Stomach (tissue), 9 donors: ENCODE data around the gene WNT4. TPM values are rescaled to one million over a fixed set of nuclear protein-coding genes. Genes with fewer than 3 reads are reported as not detected.

Experiments
- DNase-seq, 2 donors: peaks; one replicate each; pipeline versions ENCODE4 v3.0.0 to v3.0.0-alpha.2; 2013 to 2019
- H3K27ac ChIP-seq, 5 donors: fragments of 200-600 bp in 4 of 5; sonication (generic) in 4 of 5; one replicate each; pipeline ENCODE4 v1.5.1; 2013 to 2019; ENCODE audit warnings: mild to moderate bottlenecking in 1 of 5, moderate library complexity in 1 of 5
- H3K27me3 ChIP-seq, 3 donors: fragments of 200-600 bp; sonication (generic); one replicate each; pipeline ENCODE4 v1.5.1; 2017 to 2019; ENCODE audit warnings: mixed run types in 1 of 3
- H3K36me3 ChIP-seq, 4 donors: fragments of 200-600 bp; sonication (generic); 1 replicate in 3 of 4; 2 replicates in 1 of 4; pipeline ENCODE4 v1.5.1; 2016 to 2019
- H3K4me1 ChIP-seq, 4 donors: fragments of 200-600 bp; sonication (generic); one replicate each; pipeline ENCODE4 v1.5.1; 2016 to 2019
- H3K4me3 ChIP-seq, 4 donors: fragments of 200-600 bp; sonication (generic) in 3 of 4; one replicate each; pipeline ENCODE4 v1.5.1; 2016 to 2019; ENCODE audit warnings: mild to moderate bottlenecking in 1 of 4
- H3K9me3 ChIP-seq, 4 donors: fragments of 200-600 bp; sonication (generic); one replicate each; pipeline ENCODE4 v1.5.1; 2016 to 2019
- EP300 ChIP-seq: sonication (generic); formaldehyde crosslinking; IDR thresholded peaks from one replicate; pipeline ENCODE4 v1.6.1; 2017; ENCODE audit warnings: antibody characterized with exemption
- POLR2A ChIP-seq, 4 donors: fragments of 450-650 bp; IDR thresholded peaks; one replicate each; pipeline ENCODE4 v1.6.1; 2016; ENCODE audit warnings: antibody characterized with exemption in 4 of 4, control low read depth in 2 of 4, mild to moderate bottlenecking in 1 of 4, moderate library complexity in 1 of 4
- POLR2AphosphoS5 ChIP-seq, 3 donors: sonication (generic); formaldehyde crosslinking; IDR thresholded peaks; one replicate each; pipeline ENCODE4 v1.6.1; 2016; ENCODE audit warnings: antibody characterized with exemption in 3 of 3
- WGBS, 5 donors: extraction: QIAGEN DNeasy Blood & Tissue Kit in 3 of 5; methylation state at CpG; one replicate each; pipeline versions ENCODE4 v1.1.5 to v1.1.7; 2013 to 2018; 5-methylcytosine and 5-hydroxymethylcytosine counted together
- intact Hi-C: fragments of 100-400 bp; cut with DNase I; formaldehyde crosslinking; loops from one replicate; pipeline ENCODE4 v1.15.1; 2023; ENCODE audit warnings: low total_unique reads
- polyA plus RNA-seq, 3 donors: library from polyadenylated mRNA; stranded (reverse); fragments of 200-250 nt; gene quantifications; one replicate each; pipeline ENCODE4 v1.2.3, GENCODE V29; 2013
- total RNA-seq, 5 donors: library from RNA; depleted of rRNA; stranded (reverse); fragments of >200 nt; gene quantifications; one replicate each; pipeline versions ENCODE4 v1.1.0 to v1.2.3, GENCODE V29; 2014 to 2016
- TF ChIP-seq, protein P1 (sequence below), 7 experiments: fragments of 450-650 bp in 4 of 7; fragments of 200-600 bp in 3 of 7; sonication (generic) in 3 of 7; IDR thresholded peaks; one replicate each; pipeline ENCODE4 v1.5.1; 2016 to 2019; ENCODE audit warnings: antibody characterized with exemption in 7 of 7, control low read depth in 2 of 7, mild to moderate bottlenecking in 1 of 7
- donor health status: healthy with polysubstance abuse.
- donor health status: Bipolar disorder and iron deficiency.
- donor health status: healthy.

Gene WNT4
- total and polyA plus RNA-seq, 8 donors, result 0.58 to 10.0 (median 4.5) TPM

DNA sequence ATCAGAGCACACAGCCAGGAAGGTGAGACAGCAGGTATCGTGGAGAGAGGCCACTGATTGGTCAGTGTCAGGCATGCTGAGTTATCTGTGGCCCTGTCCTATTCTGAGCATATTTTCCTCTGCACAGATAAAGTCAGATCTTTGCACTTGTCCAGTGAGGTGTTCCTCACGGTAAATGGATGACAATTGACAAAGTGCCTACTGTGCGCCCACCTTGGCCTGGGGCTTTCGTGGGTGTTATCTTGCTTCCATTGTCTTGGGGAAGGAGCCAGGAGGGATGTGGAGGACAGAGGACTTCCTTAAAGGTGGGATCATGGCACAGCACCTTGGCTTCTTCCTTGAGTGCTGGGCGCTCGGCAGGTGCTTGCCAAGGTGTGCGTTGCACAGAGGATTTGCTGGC lies 46.0 kb upstream of the WNT4 start:
- WGBS, 5 donors, result 79 to 84% (median 81%) methylated on average over 7 of the region's 7 CpGs
- no peak for DNase-seq
- no peaks in the 10 kb centered on the region for H3K36me3 ChIP-seq
- peaks cover 0 to 27% (median 0%) of the 10 kb centered on the region in 3 donors for H3K27me3 ChIP-seq
- intact Hi-C loops, result no loop called here
- TF ChIP-seq POLR2A (IDR thresholded peaks at IDR 0.05), result no peak
- no peak overlapping the region for H3K27ac ChIP-seq
- H3K9me3 ChIP-seq, result no peaks in the 10 kb centered on the region
- no peaks in the 10 kb centered on the region for H3K4me1 ChIP-seq
- no peak overlapping the region for H3K4me3 ChIP-seq

DNA sequence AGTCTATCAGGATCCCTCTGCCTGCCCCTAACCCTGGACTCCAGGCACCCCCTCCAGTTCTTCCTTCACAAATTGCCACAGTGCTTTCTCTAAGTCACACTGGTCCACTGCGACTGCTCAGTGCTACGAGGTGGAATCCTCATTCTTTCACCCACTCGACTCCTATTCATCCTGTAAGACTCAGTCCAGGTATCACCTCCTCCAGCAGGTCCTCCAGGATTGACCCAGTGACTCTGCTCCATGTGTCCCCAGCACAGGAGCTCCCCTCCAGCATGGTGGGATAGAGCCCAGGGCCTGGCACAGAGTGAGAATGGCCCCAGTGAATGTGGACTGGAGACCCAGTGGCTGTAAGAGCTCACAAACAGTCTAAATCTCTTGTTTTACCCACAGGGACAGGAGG lies 45.5 kb upstream of the WNT4 start:
- Histone ChIP-seq H3K4me1 (no peaks in the 10 kb centered on the region), H3K27me3 (peaks cover 0 to 32% (median 0%) of the 10 kb centered on the region in 3 donors), H3K4me3 (no peak overlapping the region), H3K36me3 (no peaks in the 10 kb centered on the region), H3K27ac (no peak overlapping the region), H3K9me3 (no peaks in the 10 kb centered on the region)
- intact Hi-C loops, result no loop called here
- TF ChIP-seq EP300 (no peak), POLR2A (IDR thresholded peaks at IDR 0.05) (no peak), POLR2AphosphoS5 (IDR thresholded peaks at IDR 0.05) (no peak)
- TF ChIP-seq, protein P1, sequence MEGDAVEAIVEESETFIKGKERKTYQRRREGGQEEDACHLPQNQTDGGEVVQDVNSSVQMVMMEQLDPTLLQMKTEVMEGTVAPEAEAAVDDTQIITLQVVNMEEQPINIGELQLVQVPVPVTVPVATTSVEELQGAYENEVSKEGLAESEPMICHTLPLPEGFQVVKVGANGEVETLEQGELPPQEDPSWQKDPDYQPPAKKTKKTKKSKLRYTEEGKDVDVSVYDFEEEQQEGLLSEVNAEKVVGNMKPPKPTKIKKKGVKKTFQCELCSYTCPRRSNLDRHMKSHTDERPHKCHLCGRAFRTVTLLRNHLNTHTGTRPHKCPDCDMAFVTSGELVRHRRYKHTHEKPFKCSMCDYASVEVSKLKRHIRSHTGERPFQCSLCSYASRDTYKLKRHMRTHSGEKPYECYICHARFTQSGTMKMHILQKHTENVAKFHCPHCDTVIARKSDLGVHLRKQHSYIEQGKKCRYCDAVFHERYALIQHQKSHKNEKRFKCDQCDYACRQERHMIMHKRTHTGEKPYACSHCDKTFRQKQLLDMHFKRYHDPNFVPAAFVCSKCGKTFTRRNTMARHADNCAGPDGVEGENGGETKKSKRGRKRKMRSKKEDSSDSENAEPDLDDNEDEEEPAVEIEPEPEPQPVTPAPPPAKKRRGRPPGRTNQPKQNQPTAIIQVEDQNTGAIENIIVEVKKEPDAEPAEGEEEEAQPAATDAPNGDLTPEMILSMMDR (IDR thresholded peaks at IDR 0.05), result no peak
- WGBS, 5 donors, result 81 to 95% (median 94%) methylated on average over 3 of the region's 3 CpGs
- no peak for DNase-seq

DNA sequence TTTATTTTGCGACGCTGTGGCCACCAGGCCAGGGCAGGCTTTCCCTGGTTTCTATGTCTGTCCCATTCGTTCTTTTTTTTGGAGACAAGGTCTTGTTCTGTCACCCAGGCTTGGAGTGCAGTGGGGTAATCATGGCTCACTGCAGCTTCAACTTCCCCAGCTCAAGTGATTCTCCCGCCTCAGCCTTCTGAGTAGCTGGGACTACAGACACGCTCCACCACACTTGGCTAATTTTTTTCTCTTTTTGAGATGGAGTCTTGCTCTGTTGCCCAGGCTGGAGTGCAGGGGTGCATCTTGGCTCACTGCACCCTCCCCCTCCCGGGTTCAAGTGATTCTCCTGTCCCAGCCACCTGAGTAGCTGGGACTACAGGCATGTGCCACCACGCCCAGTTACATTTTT lies 43.4 kb upstream of the WNT4 start:
- Histone ChIP-seq H3K4me1 (no peaks in the 10 kb centered on the region), H3K27me3 (peaks cover 0 to 48% (median 0%) of the 10 kb centered on the region in 3 donors), H3K27ac (no peak overlapping the region), H3K36me3 (no peaks in the 10 kb centered on the region), H3K9me3 (no peaks in the 10 kb centered on the region), H3K4me3 (no peak overlapping the region)
- DNase-seq, result no peak
- TF ChIP-seq POLR2A (IDR thresholded peaks at IDR 0.05) (no peak), POLR2AphosphoS5 (IDR thresholded peaks at IDR 0.05) (no peak), EP300 (no peak)
- TF ChIP-seq, protein P1 (IDR thresholded peaks at IDR 0.05), result no peak
- intact Hi-C loops, result no loop called here
- WGBS, 5 donors, result 87 to 93% (median 88%) methylated on average over 7 of the region's 7 CpGs

DNA sequence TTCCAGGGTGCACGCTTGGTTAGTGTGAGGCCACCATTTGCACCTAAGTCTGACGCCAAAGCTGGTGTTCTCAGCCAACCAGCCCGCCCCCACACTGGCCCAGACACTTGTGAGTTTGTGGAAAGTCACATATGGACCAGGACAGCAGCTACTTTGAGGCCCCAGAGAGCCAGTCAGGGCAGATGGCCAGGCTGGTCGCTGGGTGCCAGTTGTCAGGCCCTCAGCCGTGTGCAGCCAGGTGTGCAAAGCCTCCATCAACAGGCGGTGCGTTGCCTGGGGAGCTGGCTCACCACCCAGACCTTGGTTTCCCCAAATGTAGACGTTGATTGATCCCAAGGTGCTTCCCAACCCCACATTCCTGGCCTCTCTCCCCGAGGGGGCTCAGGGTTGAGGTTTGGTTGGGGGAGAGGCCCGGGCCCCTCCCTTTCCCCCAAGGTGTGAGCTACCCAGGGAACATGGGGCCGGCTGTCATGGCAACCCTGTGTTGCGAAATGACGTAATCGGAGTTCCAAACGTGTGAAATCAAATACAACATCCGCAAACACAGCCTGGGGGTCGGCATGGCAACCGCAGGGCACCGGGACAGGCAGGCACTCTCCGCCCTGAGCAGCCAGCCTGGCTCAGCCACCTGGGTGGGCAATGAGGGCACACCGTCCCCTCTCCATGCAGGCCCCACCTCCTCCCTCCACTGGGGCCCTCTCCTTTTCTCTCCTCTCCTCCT lies 42.2 kb upstream of the WNT4 start:
- TF ChIP-seq POLR2A (IDR thresholded peaks at IDR 0.05) (no peak), EP300 (no peak), POLR2AphosphoS5 (IDR thresholded peaks at IDR 0.05) (no peak)
- TF ChIP-seq, protein P1 (IDR thresholded peaks at IDR 0.05), result no peak
- no peak overlapping the region for H3K27ac ChIP-seq
- H3K36me3 ChIP-seq, result no peaks in the 10 kb centered on the region
- WGBS, 5 donors, result 39 to 48% (median 41%) methylated on average over 14 to 21 of the region's 21 CpGs
- H3K4me3 ChIP-seq, result no peak overlapping the region
- H3K9me3 ChIP-seq, result no peaks in the 10 kb centered on the region
- peak; percentile 29 to 92 for DNase-seq
- H3K4me1 ChIP-seq, result no peaks in the 10 kb centered on the region
- peaks cover 0 to 48% (median 0%) of the 10 kb centered on the region in 3 donors for H3K27me3 ChIP-seq
- intact Hi-C loops, result no loop called here

DNA sequence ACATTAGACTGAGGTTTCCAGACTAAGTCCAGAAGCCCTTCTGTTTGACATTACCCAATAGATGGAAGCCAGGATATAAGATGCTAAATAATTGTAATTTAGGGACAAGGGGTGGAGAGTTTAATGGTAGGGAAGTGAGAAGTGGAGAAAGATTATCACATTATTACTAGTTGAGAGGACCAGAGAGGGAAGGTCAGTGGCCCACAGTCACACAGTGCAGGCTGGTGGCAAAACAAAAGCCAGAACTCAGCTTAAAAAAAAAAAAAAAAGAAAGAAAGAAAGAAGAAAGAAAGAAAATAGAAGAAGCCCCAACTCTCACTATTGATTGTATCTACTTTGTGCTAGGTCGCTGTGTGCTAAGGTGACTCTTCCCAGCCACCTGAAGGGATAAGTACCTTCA lies 41.6 kb upstream of the WNT4 start:
- DNase-seq, result no peak
- Histone ChIP-seq H3K27ac (no peak overlapping the region), H3K9me3 (peaks cover 0 to 1% (median 0%) of the 10 kb centered on the region in 4 donors), H3K36me3 (no peaks in the 10 kb centered on the region), H3K4me1 (no peaks in the 10 kb centered on the region), H3K4me3 (no peak overlapping the region), H3K27me3 (peaks cover 0 to 43% (median 0%) of the 10 kb centered on the region in 3 donors)
- TF ChIP-seq, protein P1 (IDR thresholded peaks at IDR 0.05), result no peak
- no peak for TF ChIP-seq POLR2A (IDR thresholded peaks at IDR 0.05)
- no peak for TF ChIP-seq POLR2AphosphoS5 (IDR thresholded peaks at IDR 0.05)
- TF ChIP-seq EP300, result no peak
- 83 to 100% (median 88%) methylated on average over 1 of the region's 1 CpG for WGBS, 5 donors
- intact Hi-C loops, result no loop called here
